GM20000 (cell line): ENCODE measurements around the gene EPO.
"Not testable (repeated sequence)": the region's sequence is repeated elsewhere in the genome, so short reads cannot be mapped to it uniquely, and the experiment has no call there.

Source experiments
- DNase-seq: peaks from one replicate; pipeline ENCODE4 v3.0.0; 2012; ENCODE audit warnings: low spot score
- TF ChIP-seq, protein P1 (sequence below): IDR thresholded peaks from 2 replicates; pipeline ENCODE4 v1.5.1; 2012; ENCODE audit warnings: mild to moderate bottlenecking, control low read depth; ENCODE audit errors: extremely low read depth, missing control alignments

Gene EPO

DNA sequence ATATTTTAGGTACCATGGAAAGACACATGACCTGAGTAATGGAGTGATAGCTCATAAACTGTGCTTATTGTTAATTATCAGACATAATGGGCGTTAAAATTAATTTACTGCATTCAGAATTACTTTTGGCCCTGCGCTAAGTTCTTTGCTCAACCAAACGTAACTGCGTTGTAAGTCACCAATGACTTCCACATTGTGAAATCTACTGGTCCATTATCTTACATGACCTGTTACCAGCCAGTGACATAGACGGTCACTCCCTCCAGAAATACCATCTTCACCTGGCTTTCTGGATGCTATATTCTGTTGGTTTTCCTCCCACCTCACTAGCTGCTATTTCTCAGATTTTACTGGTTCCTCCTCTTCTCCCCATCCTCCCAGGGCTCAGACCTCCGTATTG, 21.2 kb upstream of the EPO start:
- TF ChIP-seq, protein P1, sequence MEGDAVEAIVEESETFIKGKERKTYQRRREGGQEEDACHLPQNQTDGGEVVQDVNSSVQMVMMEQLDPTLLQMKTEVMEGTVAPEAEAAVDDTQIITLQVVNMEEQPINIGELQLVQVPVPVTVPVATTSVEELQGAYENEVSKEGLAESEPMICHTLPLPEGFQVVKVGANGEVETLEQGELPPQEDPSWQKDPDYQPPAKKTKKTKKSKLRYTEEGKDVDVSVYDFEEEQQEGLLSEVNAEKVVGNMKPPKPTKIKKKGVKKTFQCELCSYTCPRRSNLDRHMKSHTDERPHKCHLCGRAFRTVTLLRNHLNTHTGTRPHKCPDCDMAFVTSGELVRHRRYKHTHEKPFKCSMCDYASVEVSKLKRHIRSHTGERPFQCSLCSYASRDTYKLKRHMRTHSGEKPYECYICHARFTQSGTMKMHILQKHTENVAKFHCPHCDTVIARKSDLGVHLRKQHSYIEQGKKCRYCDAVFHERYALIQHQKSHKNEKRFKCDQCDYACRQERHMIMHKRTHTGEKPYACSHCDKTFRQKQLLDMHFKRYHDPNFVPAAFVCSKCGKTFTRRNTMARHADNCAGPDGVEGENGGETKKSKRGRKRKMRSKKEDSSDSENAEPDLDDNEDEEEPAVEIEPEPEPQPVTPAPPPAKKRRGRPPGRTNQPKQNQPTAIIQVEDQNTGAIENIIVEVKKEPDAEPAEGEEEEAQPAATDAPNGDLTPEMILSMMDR = no peak

DNA sequence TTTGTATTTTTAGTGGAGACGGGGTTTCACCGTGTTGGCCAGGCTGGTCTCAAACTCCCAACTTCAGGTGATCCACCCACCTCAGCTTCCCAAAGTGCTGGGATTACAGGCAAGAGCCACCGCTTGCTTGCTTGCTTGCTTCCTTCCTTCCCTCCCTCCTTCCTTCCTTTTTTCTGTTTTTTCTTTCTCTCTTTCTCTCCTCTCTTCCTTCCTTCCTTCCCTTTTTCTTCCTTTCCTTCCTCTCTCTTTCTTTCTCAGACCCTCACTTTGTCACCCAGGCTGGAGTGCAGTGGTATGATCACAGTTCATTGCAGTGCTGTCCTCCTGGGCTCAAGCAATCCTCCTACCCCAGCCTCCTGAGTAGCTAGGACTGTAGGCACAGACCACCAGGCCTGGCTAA, 19.2 kb upstream of the EPO start:
- DNase-seq = not testable (repeated sequence)

More for the DNA sequence above, 21.2 kb upstream of the EPO start:
- DNase-seq = no peak

DNA sequence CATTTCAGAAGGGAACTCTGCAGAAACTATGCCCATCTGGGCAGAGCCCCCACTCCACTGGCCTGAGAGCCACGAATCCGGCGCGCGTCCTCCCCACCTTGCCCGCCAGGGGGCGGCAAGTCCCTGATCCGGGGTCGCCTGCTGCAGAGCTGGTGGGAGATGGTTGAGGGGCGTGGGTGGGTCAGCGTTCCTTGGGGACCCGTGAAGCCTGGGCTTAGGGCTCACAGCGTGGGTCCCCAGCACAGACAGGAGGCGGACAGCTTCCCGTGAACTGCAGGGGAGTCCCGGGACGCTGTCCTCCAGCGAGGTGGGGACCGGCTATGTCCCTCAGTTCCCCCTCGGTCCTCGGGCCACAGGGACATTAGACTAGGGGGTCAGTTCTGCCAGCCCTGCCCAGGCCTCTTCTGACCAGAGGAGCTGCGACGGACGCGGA, 14.9 kb upstream of the EPO start:
- TF ChIP-seq, protein P1 = peak; percentile 80
- peak; percentile 86 for DNase-seq

DNA sequence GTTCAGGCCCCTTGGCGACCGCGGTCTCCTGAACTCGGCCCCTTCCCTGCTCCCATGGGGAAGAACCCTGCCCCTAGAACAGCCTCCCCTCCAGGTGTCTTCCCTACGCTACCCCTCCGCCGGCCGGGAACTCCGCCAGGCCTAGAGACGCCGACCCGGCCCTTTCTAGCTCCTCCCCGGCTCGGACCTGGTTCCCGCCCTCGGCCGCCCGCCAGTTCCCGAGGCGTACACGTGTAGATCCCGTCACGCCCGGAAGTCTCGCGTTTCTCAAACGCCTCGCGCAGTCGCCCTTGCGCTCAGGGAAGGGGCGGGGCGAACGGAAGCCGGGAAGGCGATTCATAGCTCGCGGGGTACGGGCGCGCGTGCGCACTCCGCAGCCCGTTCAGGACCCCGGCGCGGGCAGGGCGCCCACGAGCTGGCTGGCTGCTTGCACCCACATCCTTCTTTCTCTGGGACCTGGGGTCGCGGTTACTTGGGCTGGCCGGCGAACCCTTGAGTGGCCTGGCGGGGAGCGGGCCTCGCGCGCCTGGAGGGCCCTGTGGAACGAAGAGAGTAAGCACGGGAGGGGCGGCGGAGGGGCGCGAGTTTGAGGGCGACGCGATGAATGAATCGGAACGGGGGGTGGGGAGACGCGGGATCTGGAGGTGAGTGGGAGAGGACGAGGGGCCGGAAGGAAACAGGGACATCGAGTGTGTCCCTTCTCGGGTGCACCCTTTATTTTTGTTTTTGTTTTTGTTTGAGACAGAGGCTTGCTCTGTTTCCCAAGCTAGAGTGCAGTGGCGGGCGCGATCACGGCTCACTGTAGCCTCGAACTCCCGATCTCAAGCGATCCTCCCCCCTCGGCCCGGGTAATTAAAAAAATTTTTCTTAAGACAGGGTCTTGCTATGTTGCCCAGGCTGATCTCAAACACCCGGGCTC, 14.3 kb upstream of the EPO start, which contains the start of gene POP7:
Gene POP7, plus strand, starts transcription at position 369 of the 919 bp plus-strand sequence. CDS start 710 bp downstream, outside the sequence.
- TF ChIP-seq, protein P1 = no peak
- DNase-seq = peak; percentile 97

DNA sequence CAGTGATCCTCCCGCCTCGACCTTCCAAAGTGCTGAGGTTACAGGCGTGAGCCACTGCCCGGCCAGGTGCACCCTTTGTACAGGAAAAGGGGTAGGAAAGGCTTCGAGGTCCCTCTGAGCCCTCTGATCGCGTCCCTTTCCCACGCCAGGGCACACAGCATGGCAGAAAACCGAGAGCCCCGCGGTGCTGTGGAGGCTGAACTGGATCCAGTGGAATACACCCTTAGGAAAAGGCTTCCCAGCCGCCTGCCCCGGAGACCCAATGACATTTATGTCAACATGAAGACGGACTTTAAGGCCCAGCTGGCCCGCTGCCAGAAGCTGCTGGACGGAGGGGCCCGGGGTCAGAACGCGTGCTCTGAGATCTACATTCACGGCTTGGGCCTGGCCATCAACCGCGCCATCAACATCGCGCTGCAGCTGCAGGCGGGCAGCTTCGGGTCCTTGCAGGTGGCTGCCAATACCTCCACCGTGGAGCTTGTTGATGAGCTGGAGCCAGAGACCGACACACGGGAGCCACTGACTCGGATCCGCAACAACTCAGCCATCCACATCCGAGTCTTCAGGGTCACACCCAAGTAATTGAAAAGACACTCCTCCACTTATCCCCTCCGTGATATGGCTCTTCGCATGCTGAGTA, 13.5 kb upstream of the EPO start:
- TF ChIP-seq, protein P1 = no peak
- DNase-seq = no peak

DNA sequence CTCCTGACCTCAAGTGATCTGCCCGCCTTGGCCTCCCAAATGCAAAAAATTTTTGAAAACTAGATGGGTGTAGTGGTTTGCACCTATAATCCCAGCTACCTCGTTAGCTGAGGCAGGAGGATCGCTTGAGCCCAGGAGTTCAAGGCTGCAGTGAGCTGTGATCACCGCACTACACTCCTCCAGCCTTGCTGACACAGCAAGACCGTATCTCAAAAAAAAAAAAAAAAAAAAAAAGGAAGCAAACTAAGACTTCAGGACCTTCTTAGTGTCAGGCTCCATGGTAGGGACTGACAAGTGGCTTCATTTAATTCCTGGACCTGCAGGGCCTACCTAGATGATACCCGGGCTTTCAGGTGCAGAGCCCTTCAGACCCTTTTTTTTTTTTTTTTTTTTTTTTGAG, 11.9 kb upstream of the EPO start:
- no peak for DNase-seq
- TF ChIP-seq, protein P1 = no peak

DNA sequence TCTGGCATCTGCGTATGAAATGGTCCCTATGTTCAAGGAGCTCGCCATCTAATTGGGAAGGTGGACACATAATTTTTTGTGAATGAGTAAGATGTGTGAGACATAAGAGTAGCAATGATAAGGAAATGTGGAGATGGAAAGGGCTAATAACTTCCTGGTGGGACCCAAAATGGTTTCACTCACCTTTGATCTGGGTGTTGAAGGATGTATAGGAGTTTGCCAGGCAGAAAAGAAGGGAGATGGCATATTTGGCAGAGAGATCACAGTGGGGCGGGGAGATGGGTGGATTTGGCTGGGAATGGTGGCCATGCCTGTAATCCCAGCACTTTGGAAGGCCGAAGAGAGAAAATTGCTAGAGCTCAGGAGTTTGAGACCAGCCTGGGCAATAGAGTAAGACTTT, 9.8 kb upstream of the EPO start:
- TF ChIP-seq, protein P1 = no peak
- no peak for DNase-seq
